Activated T-helper 9 cell treated with anti-CD3 and anti-CD28 coated beads, Interleukin-2, amount 50 U/mL, for 16 hours (primary cell): ENCODE results near the gene PPARGC1A.

Experiments
- DNase-seq: peaks from one replicate; pipeline ENCODE4 v3.0.0-alpha.2; 2020; ENCODE audit warnings: low read depth

Gene PPARGC1A

GRCh38 chr4:23911675-23912455, 22.0 kb upstream of the PPARGC1A start:
- DNase-seq, result no peak

- no peak for DNase-seq
These were observed 19.8 kb upstream of the PPARGC1A start for GRCh38 chr4:23909671-23910070.

DNA sequence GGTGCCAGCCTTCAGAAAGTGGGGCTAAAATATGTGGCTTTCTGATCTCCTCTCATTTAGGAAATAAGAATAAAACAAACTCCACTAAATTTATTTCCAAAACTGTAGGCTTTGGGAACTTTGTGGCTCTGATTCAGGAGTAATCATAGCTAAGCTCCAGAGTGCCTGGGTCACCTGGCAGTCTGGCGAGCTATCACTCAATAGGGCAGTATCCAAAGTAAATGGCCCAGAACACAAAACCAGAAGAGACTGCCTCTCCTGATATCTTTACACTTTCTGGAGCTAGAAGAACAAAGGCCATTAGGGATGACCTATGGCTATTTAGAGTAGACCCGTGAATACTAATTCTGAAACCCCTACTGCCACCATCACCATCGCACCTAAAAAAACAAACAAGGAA, 17.0 kb upstream of the PPARGC1A start:
- DNase-seq, result no peak

DNA sequence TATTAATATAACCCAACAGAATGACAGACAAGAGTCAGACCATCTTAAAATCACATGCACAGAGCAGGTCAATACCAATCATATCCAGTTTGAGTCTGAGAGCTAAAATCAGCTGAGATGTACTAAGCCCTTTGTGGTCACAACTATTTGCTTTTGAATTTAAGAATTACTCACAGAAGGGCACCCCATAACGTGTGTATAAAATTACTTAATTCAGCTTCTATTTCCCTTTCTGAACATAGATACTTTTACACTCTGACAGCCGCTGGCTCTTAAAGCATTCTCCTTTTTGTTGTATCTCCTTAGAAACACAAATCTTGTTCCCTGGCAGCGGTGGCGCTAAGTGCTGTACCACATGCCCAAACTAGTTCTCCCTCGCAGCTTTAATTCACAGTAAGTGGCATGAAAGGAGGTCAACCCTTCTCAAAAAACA, 14.8 kb upstream of the PPARGC1A start:
- DNase-seq, result no peak

DNA sequence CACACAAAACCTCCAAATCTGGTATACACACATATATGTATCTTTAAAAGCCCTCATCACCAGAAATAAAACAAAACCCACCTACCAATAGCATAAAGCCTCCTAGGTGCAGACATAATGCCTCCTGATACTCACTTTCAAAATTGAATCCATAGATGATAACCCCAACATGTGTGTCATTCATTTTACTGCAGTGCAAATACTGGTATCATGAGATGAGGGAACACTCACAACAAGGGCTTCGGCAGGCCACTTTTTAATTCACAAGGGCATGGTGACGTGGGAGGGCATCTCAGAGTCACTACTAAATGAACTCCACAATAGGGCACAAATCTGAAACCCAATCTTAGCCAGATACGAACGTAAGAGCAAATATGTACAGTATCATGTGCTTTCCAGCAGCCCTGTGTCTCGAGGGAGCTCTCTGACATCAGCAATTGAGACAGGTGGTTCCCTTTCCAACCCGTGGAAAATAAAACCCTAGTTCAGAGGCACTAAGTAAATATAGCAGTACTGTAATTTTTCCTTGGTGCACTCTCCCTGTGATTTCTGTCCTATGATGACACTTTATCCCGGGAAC, 14.1 kb upstream of the PPARGC1A start:
- DNase-seq, result no peak

DNA sequence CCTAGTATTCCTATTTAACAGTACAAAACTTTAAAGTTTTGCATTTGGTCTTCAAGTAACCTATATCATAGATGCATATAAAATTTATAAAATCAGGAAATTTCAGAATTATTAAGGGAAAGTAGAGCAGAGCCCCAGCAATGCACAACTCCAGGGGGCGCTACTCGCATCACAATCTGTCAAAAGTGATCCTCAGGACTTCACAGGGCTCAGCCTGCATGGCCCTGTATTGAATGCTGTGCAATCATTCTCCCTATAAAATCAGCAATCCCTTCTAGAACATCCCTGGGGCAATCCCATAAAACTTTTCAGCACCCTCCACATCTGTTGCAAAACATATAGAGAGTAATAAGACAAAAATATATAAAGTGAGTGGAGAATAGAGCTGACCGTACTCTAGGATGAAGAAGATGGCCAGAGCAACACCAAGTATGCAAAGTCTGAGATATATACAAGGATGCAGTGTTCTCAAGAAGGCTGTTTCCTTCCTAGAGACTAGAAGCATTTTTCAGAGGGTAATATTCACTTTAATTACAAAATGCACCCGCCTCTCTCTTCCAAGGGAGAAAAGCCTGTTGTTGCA, 12.5 kb upstream of the PPARGC1A start:
- DNase-seq, result no peak

- no peak for DNase-seq
These were observed 10.8 kb upstream of the PPARGC1A start for GRCh38 chr4:23900636-23901035.

DNA sequence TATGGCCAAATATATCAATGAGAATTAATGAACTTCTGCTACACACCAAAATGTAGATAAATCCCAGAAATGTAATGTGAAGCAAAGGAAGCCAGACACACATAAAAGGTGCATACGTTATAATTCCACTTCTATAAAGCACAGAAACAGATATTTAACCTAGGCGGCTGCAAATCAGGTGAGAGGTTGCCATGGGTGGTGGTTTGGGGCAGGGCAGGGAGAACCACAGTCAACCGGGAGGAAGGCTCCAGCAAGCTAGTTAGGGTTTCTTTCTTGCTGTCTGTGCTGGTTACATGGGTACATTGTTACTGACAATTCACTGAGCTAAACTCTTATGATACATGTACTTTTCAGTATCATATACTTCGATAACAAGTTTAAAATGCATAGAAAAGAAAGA, 9.7 kb upstream of the PPARGC1A start:
- DNase-seq, result no peak

GRCh38 chr4:23897564-23898109, 7.8 kb upstream of the PPARGC1A start:
- DNase-seq, result no peak

DNA sequence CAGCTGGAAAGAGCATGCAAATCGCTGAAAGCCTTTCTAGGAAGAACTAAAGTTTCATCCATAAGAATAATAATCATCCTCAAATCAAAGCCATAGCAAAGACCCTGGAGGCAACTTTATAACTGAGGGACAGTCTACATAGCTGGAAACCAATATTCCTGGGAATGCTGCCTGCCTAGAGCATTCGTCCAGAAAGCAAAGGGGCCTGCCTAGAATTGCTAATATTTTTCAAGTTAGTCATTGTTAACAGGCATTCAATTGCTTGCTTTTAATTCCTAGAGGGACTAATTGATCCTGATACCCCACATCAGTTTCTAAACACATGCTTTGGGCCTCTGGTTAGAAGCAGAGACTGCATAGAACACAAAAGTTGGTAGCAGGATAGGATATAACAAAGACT, 4.2 kb upstream of the PPARGC1A start:
- DNase-seq, result no peak

GRCh38 chr4:23891064-23891421, 1.2 kb upstream of the PPARGC1A start:
- no peak for DNase-seq

- no peak for DNase-seq
These were observed 669 bp upstream of the PPARGC1A start for GRCh38 chr4:23890369-23891063.

DNA sequence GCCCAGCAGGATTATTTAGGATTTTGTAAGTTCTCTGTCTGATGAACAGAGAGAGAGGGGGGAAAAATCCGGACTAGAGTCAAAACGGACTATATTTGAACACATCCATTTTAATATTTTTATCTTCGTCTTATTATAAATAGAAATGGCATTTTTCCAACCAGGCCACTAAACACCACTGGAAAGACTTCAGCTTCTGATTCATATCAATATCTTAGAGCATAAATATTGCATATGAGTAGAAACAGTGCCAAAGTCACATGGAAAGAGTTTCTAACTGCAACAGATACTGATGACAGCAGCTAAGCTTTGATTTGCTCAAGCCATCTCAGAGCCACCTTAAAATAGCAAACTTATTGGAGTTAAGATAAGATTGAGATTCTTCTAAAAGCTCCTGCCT, 456 bp downstream of the PPARGC1A start:
- no peak for DNase-seq

DNA sequence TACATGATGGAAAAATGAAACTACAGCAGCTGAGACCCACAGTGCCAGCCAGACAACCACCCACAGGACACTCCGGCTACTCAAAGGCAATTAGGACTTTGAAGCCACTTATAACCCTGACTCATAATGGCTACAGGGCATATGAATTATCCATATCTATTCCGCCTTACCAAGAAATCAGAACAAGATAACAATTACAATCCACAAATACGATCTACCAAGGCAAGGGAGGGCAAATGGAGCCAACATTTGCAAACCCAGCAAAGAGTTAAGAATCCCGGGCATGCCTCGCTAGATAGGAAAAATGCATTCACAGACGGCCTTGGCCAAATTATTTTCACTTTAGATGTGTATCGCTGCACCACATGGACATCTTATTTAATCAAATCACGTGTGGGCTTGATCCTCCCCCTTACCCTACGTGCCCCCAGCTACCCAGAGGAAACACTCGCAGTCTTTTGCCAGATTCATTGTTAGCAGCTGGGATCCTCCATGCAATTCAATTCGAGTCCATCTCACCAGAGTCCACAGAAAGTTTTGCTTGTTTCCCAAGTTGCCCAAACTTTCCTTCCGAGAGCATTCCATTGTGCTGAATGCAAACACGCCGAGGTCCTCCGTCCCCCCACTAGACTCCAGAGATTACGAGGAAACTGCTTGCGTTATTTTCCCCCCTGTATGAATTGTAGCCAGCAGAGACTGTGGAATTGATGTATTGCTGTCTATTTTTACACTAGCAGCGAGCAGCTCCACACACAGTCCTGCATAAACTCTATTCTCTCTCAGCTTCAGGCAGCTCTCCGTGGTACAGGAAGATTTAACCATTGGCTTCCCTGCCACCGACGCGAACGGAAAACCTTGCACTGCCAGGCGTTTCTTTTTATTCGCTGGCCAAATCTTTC, 1.2 kb downstream of the PPARGC1A start:
- DNase-seq, result no peak

DNA sequence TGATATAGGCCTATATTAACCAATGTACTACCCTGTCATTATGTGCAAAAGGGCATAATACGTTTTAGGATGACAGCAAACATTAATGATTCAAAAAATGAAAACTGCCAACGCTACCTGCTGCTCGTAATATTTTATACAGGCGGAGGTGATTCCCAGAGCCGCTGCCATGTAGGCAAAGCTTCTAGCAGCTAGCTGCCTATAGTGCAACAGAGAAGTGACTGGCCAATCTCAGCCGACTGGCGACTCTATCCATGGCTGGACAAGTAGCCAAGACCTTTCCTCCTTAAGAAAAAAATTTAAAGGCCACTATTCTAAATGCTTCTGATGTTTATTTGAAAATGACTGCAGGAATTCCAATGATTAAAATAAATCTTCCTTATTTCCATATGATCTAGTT, 1.9 kb downstream of the PPARGC1A start:
- DNase-seq, result no peak

DNA sequence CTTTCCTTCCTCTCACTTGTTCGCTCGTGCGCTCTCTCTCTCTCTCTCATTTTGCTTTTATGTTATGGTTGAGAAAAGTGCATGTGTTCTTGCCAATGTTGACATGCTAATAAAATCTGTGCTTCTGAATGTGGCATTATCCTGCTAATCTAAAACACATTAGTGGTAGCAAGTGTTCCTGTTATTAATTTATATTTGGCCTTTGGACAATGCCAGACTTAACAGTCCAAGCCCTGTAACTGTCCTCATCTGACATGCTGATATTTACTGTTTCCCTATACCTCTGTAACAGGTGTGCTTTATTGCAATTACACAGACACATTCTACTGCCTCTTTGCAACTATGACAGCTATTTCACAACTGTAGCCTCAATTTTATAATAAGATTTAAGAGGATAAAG, 2.7 kb downstream of the PPARGC1A start:
- DNase-seq, result no peak

DNA sequence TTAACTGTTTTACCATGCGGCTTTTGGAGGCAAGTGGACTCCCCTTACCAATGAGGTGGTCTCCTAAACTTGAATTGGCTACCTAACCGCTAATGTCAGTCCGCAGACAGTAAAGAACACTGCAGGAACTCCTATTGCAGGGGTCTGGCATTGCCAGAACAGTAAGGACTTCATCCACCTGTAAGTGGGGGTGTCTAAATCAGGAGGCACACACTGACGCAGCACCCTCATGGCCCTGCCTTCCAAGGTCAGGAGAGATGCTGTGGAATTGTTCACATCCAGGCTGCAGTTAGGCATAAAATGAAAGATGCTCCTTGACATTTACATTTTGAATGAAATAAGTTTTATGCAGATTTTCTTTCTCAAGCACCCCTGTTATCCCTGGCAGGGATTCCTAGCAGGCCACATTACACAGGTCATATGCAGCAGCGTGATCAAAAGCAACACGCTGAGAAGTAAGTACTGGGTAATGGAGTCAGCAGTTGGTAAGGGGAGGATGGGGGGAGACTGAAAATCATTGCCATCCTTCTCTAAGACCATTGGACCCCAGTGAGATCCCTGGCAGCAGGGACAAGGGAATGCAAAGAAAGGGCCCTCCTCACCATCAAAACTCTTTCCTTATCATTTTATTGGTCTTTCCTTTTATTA, 3.8 kb downstream of the PPARGC1A start:
- no peak for DNase-seq

DNA sequence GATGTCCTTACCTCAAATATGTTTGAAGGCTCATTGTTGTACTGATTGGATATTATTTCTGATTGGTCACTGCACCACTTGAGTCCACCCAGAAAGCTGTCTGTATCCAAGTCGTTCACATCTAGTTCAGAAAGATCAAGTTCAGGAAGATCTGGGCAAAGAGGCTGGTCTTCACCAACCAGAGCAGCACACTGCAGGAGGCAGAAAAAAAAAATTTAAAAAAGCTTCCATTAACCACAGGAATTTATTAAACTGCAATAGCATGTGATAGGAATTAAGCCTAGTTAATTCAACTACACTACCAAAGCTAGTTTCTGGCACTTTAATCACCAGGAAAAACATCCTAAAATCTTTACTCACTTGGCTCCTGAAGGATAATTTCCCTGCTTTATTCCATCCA, 5.1 kb downstream of the PPARGC1A start:
- DNase-seq, result no peak

DNA sequence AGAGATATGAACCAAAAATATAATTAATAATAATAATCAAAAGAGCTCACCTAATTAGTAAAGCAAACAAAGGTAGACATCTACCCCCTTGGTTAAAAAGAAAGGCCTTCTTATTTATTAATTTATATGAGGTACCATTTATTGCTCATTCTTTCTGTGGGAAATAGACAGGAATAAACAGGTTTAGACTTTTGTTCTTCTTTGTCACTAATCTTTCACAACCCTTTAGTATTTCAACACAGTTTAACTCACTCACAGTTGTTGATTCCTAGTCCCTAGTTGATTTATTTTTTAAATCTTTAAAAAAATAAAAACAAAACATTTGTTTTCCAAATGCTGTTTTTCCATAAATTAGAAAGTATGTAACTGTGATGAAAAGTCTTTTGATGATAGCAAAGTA, 5.6 kb downstream of the PPARGC1A start:
- DNase-seq, result no peak

GRCh38 chr4:23882976-23883531, 6.8 kb downstream of the PPARGC1A start:
- DNase-seq, result no peak
